ENCODE results near the gene CFAP58.

The CFAP58 gene

DNA sequence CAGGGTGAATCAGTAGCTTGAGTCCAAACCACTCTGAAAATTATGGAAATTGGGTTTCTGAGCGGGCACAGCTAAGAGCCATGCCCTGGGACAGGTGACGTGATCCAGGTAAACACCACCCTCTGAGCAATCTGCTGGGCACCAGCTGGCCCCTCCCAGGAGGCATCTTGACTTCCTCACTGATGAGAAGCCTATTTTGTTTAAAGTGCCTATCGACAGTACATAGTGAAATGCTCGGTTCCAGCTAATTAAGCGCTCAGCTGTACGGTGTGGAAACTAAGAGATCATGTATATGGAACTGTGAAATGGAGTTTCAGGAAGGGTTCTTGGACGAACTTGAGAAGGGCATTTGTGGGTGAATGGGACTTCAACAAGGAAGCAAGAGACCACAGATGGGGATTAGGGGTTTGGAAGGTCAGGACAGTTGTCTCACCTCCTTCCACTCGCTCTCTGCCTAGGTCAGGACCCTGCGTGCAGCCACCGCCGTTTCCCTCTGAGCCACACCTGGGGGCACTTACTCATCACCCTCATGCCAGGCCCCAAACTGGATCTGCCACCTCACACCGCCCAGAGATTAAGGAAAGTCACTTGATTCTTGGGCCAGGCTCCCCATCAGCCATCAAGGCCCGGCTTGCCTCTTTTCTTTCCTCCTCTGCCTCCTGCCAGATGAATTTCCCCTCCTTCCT is 18.5 kb upstream of the CFAP58 start:
- DNase-seq: no peak

DNA sequence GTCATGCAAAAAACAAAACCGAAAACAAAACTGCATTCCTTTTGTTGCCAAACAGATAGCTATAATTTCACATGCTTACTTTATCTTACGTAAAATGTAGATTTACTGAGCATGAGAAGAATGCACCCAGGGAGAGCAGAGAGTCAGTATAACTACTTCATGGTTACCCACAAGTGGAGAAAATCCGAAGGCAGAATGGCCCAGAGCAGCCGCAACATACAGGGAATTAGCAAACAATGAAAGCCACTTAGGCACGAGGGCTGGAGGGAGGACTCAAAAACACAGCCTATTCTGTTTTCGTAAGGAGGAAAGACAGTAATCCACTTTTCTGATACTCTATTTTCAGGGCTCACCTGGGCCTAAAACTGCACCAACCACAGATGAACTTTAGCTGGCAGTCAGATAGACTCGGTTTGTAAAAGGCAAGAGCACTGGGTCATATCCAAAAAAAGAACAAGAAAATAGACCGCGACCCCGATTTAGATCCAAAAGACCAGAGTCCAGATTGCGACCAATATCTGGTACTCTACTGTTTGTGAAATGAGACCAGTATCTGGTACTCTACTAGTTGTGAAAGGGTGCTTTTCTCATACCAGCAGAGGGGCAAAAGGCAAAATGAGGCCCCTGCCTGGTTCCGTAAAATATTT is 16.7 kb upstream of the CFAP58 start:
- DNase-seq: no peak

GRCh38 chr10:104337521-104337984 is 16.1 kb upstream of the CFAP58 start:
- DNase-seq: no peak

GRCh38 chr10:104337985-104338735 is 15.5 kb upstream of the CFAP58 start, which contains the start of gene ITPRIP:
Gene ITPRIP, minus strand, starts transcription at chr10:104338465. Its CDS starts 22,414 bp downstream, at chr10:104316051.
- no peak for DNase-seq

DNA sequence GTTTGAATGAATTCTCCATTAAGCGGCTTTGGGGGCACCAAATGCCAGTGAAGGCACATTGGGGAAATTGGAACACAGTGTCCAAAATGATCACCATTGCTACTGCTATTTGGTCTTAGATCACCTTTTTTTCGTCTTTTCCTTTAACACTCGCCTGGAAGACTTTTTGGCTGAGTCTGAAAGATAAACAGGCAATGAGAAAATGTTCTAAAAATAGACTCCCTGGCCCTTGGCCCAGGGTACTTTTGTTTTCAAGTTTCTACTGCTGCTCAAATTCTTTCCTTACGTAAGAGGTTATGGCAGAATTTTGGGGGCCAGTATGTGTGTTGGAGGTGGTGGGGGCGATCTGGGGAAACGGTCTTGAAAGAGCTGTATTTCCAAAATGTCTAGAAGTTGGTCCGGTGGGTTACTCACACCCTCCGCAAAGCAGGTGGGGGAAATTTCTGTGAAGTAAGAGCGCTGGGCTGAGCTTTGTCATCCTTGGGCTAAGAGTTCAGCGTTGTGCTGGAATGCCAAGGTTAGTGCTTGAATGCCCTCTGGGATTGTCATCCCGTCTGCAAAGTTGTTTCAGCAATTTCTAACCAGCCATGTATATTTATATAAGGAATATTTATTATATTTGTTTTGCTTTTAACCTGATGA is 14.0 kb upstream of the CFAP58 start:
- no peak for DNase-seq

DNA sequence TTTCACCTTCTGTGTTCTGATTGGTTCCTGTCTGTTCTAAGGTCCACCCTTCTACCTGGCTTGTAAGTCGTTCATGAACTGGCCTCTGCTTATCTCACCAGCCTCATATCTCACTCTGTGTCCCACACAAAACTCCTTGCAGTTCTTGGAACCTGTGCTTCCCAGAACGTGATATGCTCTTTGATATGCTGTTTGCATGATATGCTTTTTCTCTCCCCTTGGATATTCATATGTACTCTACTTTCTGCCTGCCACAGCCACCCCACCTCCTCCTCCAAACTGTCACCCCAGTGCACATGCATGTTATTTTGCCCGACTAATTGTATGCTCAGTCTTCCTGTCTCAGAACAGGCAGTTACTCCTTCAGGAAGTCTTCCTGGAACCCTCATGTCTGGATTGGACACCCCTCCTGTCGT is 13.5 kb upstream of the CFAP58 start:
- DNase-seq: no peak

DNA sequence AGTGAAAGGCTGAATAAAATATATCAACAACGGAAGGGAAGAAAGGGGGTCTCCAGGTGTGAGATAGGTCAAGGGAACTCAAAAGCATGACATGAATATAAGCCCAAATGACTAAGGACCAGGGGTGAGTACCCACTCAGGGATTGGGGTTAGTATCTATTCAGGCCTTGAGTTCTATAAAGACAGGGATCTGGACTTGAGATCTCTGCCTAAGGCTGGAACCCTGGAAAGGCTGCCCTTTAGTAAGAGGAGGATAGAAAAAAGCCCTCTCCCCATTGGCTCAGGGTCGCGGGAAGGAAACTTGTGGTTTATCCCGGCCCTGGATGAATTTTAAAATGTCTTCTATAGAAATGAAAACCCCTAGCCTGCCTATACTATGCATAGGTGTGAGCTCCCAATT is 13.0 kb upstream of the CFAP58 start:
- DNase-seq: no peak

GRCh38 chr10:104342941-104343411 is 10.7 kb upstream of the CFAP58 start:
- DNase-seq: no peak

GRCh38 chr10:104344219-104344618 is 9.4 kb upstream of the CFAP58 start:
- DNase-seq: no peak

DNA sequence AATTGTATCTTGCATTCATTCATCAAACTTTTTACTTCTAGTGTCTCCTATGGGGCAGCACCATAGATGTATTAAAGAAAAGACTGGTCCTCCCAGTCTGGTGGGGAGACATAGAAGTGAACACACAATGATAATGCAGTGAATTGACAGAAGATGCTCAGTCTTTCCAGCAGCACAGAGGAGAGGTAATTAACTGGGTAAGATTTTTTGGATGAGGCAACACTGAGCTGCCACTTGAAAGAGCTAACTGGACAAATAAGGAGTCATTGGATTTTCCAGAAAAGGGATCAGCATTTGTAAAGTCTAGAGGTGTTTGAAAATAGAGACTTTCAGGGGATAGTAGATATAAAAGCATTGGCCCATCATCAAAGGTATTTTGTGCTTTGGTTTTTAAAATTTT is 8.1 kb upstream of the CFAP58 start:
- no peak for DNase-seq

- no peak for DNase-seq
Observed at GRCh38 chr10:104345941-104346340, 7.7 kb upstream of the CFAP58 start.

DNA sequence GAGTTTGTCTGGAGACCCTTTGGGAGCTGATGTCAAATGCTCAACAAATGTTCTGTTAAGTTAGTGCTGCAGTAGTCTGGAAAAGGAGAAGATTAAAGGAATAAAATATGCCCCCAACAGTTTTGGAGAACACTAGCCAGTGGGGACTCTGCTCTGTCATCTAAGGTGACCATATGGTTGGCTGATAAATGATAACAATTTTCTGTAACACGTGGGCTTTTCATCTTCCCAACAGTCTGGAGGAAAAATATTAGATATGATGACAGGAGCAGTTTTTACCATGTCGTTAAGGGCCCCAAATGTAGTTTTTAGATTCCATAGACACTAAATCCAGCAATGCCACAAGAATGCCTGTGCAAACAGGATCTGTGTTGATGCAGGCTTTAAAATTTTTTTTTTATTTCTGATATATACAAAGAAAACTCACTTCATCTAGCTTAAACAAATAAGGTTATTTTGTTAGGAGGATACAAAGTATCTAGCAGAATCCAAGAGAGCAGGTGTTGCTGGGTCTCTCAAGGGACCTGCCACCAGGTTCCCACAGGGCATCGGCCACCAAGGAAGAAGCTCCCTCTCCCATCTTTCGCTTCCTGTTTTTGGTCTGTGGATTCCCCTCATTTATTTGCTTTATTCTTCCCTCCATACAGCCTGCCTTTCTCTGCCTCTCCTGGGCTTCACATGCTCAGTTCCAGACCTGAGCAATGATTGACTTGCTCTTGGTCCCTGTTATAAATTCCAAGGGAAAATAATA is 6.2 kb upstream of the CFAP58 start:
- no peak for DNase-seq

DNA sequence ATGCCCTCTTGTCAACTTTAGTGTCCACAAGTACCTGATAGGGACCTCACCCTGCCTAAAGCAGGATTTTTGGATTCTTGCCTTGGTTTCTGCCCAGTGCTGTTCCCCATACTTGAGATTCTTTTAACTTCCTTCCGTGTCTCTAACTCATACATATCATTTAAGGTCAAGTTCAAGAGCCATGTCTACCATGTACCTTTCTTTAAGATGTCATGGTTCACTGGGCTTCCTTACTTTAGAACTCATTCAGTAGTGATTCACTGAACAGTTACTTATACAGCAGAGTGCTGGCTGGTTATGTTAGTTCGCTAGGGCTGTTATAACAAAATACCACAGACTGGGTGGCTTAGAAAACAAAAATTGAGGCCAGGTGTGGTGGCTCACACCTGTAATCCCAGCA is 5.0 kb upstream of the CFAP58 start:
- no peak for DNase-seq

DNA sequence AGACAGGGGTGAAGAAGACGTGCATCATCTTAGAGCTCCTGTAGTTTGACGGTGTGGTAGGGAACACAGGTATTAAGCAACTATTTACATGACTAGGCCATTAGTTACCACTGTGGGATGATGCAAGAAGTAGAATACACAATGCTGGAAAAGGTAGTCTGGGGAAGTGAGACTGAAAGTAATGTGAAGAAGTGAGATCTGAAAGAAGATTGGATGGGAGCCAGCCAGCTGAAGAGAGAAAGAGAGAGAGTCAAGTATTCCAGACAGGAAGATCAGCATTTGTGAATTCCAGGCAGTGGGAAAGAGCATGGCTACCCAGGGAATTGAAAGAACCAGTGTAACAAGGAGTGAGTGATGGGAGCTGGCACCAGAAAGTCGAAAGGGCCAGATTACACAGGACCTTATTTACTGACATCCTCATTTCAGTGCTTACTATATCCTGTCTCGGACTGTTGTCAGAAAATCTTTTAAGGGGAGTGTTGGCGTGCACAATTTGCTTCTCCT is 4.0 kb upstream of the CFAP58 start:
- DNase-seq: no peak

- peak; percentile 51 for DNase-seq
Observed at GRCh38 chr10:104350127-104350635, 3.5 kb upstream of the CFAP58 start.

GRCh38 chr10:104351061-104351702 is 2.5 kb upstream of the CFAP58 start:
- DNase-seq: no peak

- peak; percentile 17 for DNase-seq
Observed at GRCh38 chr10:104351919-104352318, 1.7 kb upstream of the CFAP58 start.

- no peak for DNase-seq
Observed at GRCh38 chr10:104359811-104360210, 6.2 kb downstream of the CFAP58 start.

GRCh38 chr10:104367904-104368303 is 14.3 kb downstream of the CFAP58 start:
- no peak for DNase-seq

DNA sequence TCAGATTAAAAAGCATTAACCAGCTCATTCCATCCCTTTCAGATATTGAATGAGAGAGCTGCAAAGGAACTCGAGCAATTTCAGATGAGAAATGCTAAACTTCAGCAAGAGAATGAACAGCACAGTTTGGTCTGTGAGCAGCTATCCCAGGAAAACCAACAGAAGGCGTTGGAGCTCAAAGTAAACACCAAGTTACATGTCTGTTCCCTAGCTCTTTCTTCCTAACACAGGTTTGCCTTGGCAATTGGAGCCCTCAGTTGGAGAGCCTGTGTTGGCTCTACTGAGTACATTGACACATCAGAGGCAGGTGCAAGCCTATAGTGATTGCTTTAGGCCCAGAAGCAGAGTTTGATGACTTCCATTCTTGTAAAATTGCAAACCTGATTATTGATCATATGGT is 14.7 kb downstream of the CFAP58 start:
- no peak for DNase-seq

DNA sequence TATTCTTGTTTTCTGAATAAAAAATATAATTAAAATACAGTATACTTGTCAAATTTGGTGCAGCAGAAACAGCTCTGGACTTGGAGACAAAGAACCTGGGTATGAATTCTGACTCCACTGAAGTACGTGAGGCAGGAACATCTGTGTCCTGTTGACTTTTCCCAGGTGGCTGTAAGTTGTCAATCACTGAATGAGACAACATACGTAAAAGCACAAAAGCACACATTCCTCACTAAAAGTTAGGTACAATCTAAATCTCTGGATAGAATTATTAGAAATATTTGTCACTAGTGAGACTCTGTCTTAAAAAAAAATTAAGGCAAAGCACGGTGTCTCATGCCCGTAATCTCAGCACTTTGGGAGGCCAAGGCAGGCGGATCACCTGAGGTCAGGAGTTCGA is 18.1 kb downstream of the CFAP58 start:
- DNase-seq: no peak

DNA sequence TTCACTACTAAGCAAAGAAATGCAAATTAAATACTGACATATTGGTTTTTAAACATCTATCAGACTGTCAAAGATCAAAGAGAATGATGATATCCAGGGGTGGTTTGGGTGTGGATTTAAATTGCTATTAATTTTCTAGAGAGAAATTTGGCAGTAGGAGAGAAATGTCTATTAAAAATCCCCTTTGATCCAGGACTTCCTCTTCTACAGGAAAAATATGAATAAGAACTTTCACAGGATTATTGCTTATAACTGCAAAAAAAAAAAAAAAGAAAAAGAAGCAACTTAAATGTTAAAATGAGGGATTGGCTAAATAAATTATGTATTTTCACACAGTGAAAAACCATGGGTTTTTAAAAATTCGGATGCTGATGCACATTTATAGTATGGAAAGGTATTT is 21.0 kb downstream of the CFAP58 start:
- no peak for DNase-seq
